ENCODE data around the gene CHI3L2. TPM values are rescaled to one million over a fixed set of nuclear protein-coding genes. Genes with fewer than 3 reads are reported as not detected.

The CHI3L2 gene
- total and polyA plus RNA-seq, 2 donors from 2014 or later: 5.8 to 27.2 TPM

- intact Hi-C loops (cut with DNase I): no loop called here
Observed at GRCh38 chr1:111290104-111290503, 62.6 kb downstream of the CHI3L2 start.

GRCh38 chr1:111290630-111291029 lies 63.1 kb downstream of the CHI3L2 start, which contains the start of gene CHIA:
TSS of gene CHIA (plus strand) at chr1:111290851. CDS start at chr1:111310468, 19,617 bp downstream.
- Histone ChIP-seq H3K9ac (ENCODE audit: low read length in 3 of 3) (no peak within 1 kb of the TSS), H3K4me1 (ENCODE audit: control insufficient read depth in 2 of 3, insufficient read depth in 2 of 3, low read depth in 1 of 3, low read length in 3 of 3) (peaks cover 0 to 3% (median 0%) of the 10 kb centered on the region in 3 donors), H3K27ac (ENCODE audit: low read depth in 2 of 2, low read length in 2 of 2) (no peak within 1 kb of the TSS), H3K9me3 (ENCODE audit: control insufficient read depth in 2 of 3, insufficient read depth in 1 of 3, low read length in 3 of 3) (no peaks in the 10 kb centered on the region), H3K27me3 (ENCODE audit: control insufficient read depth, insufficient read depth, low read length) (no peaks in the 10 kb centered on the region), H3K36me3 (ENCODE audit: control insufficient read depth in 2 of 3, insufficient read depth in 3 of 3, low read length in 3 of 3) (no peaks in the 10 kb centered on the region), H3K4me3 (ENCODE audit: low read length in 3 of 3) (no peak within 1 kb of the TSS)
- no peak for TF ChIP-seq CTCF (IDR thresholded peaks at IDR 0.05; ENCODE audit: borderline replicate concordance, extremely low read depth, insufficient read depth)
- DNase-seq (no peak), FAIRE-seq (no peak)
- intact Hi-C loops (cut with DNase I): no loop called here

More at GRCh38 chr1:111290104-111290503, 62.6 kb downstream of the CHI3L2 start:
- Histone ChIP-seq H3K9ac (ENCODE audit: low read length in 3 of 3) (no peak overlapping the region), H3K27me3 (ENCODE audit: control insufficient read depth, insufficient read depth, low read length) (no peaks in the 10 kb centered on the region), H3K27ac (ENCODE audit: low read depth in 2 of 2, low read length in 2 of 2) (no peak overlapping the region), H3K4me3 (ENCODE audit: low read length in 3 of 3) (no peak overlapping the region), H3K4me1 (ENCODE audit: control insufficient read depth in 2 of 3, insufficient read depth in 2 of 3, low read depth in 1 of 3, low read length in 3 of 3) (peaks cover 0 to 3% (median 0%) of the 10 kb centered on the region in 3 donors), H3K36me3 (ENCODE audit: control insufficient read depth in 2 of 3, insufficient read depth in 3 of 3, low read length in 3 of 3) (no peaks in the 10 kb centered on the region), H3K9me3 (ENCODE audit: control insufficient read depth in 2 of 3, insufficient read depth in 1 of 3, low read length in 3 of 3) (no peaks in the 10 kb centered on the region)
- FAIRE-seq (no peak), DNase-seq (no peak)
- TF ChIP-seq CTCF (IDR thresholded peaks at IDR 0.05; ENCODE audit: borderline replicate concordance, extremely low read depth, insufficient read depth): no peak

Other genes starting within 250 kb of the CHI3L2 start
- gene DRAM2, start 87.6 kb upstream of the CHI3L2 start, total RNA-seq: 31.9 TPM
- 54.5 TPM for gene DRAM2, start 87.6 kb upstream of the CHI3L2 start, polyA plus RNA-seq (ENCODE audit: insufficient read depth, low read depth, low replicate concordance)
- gene CEPT1, start 87.5 kb upstream of the CHI3L2 start, total RNA-seq: 35.7 TPM
- 19.2 TPM for gene CEPT1, start 87.5 kb upstream of the CHI3L2 start, polyA plus RNA-seq (ENCODE audit: insufficient read depth, low read depth, low replicate concordance)
- 81.0 TPM for gene DENND2D, start 27.1 kb upstream of the CHI3L2 start, total RNA-seq
- 45.3 TPM for gene DENND2D, start 27.1 kb upstream of the CHI3L2 start, polyA plus RNA-seq (ENCODE audit: insufficient read depth, low read depth, low replicate concordance)
- not detected for gene CHIA, start 63.1 kb downstream of the CHI3L2 start, total RNA-seq
- gene CHIA, start 63.1 kb downstream of the CHI3L2 start, polyA plus RNA-seq (ENCODE audit: insufficient read depth, low read depth, low replicate concordance): 0.52 TPM
- gene OVGP1, start 200.0 kb downstream of the CHI3L2 start, total RNA-seq: 3.4 TPM
- gene OVGP1, start 200.0 kb downstream of the CHI3L2 start, polyA plus RNA-seq (ENCODE audit: insufficient read depth, low read depth, low replicate concordance): 2.6 TPM
- gene WDR77, start 221.5 kb downstream of the CHI3L2 start, total RNA-seq: 26.5 TPM
- 28.2 TPM for gene WDR77, start 221.5 kb downstream of the CHI3L2 start, polyA plus RNA-seq (ENCODE audit: insufficient read depth, low read depth, low replicate concordance)
- 207 TPM for gene ATP5PB, start 221.8 kb downstream of the CHI3L2 start, total RNA-seq
- gene ATP5PB, start 221.8 kb downstream of the CHI3L2 start, polyA plus RNA-seq (ENCODE audit: insufficient read depth, low read depth, low replicate concordance): 791 TPM
- gene C1orf162, start 246.3 kb downstream of the CHI3L2 start, total RNA-seq: 31.5 TPM
- 8.9 TPM for gene C1orf162, start 246.3 kb downstream of the CHI3L2 start, polyA plus RNA-seq (ENCODE audit: insufficient read depth, low read depth, low replicate concordance)

Measured in kidney (tissue), 14 donors.